SK-N-SH treated with all-trans-retinoic acid at 6 μM for 48 hours (cell line): Measurements from ENCODE around the gene MACROH2A2.

Experiments used
- ATAC-seq: fragments of 200-7000 bp; cut with Tn5 transposase; 3 replicates; pipeline ENCODE4 v1.9.1; 2020; ENCODE audit warnings: mild to moderate bottlenecking, moderate library complexity
- ARNTL ChIP-seq: fragments of 450-650 bp; formaldehyde crosslinking; IDR thresholded peaks from 2 replicates; pipeline ENCODE4 v1.5.0; 2020; ENCODE audit warnings: low read depth, mild to moderate bottlenecking, moderate library complexity, borderline replicate concordance
- BACH2 ChIP-seq: fragments of 250-450 bp; sonication (Bioruptor Pico); IDR thresholded peaks from 2 replicates; pipeline ENCODE4 v1.9.0; 2021; ENCODE audit warnings: mild to moderate bottlenecking, borderline replicate concordance
- CREB5 ChIP-seq: fragments of 250-450 bp; sonication (Bioruptor Pico); IDR thresholded peaks from 2 replicates; pipeline ENCODE4 v1.5.1; 2020; ENCODE audit warnings: low read depth, mild to moderate bottlenecking, moderate library complexity
- CSDC2 ChIP-seq: fragments of 250-450 bp; sonication (Bioruptor Pico); IDR thresholded peaks from 2 replicates; pipeline ENCODE4 v1.5.0; 2020; ENCODE audit warnings: mild to moderate bottlenecking, moderate library complexity
- CSRNP3 ChIP-seq: fragments of 250-450 bp; sonication (Bioruptor Pico); IDR thresholded peaks from 2 replicates; pipeline ENCODE4 v1.5.1; 2021; ENCODE audit warnings: mild to moderate bottlenecking, moderate library complexity
- ESRRG ChIP-seq: fragments of 250-450 bp; sonication (Bioruptor Pico); IDR thresholded peaks from 2 replicates; pipeline ENCODE4 v1.6.1; 2021; ENCODE audit warnings: mild to moderate bottlenecking
- GLIS3 ChIP-seq: fragments of 250-450 bp; sonication (Bioruptor Pico); IDR thresholded peaks from 2 replicates; pipeline ENCODE4 v1.5.0; 2020; ENCODE audit warnings: mild to moderate bottlenecking, moderate library complexity
- ISL1 ChIP-seq: fragments of 250-450 bp; sonication (Bioruptor Pico); IDR thresholded peaks from 2 replicates; pipeline ENCODE4 v2.1.2; 2022; ENCODE audit warnings: mild to moderate bottlenecking, moderate library complexity
- OSR1 ChIP-seq: fragments of 250-450 bp; sonication (Bioruptor Pico); IDR thresholded peaks from 2 replicates; pipeline ENCODE4 v1.8.0; 2022; ENCODE audit warnings: moderate library complexity, mild to moderate bottlenecking, inconsistent platforms
- PATZ1 ChIP-seq: fragments of 250-450 bp; sonication (Bioruptor Pico); IDR thresholded peaks from 2 replicates; pipeline ENCODE4 v1.8.0; 2020; ENCODE audit warnings: mild to moderate bottlenecking, moderate library complexity, borderline replicate concordance
- POU6F1 ChIP-seq: fragments of 250-450 bp; sonication (Bioruptor Pico); IDR thresholded peaks from 2 replicates; pipeline ENCODE4 v1.8.0; 2021; ENCODE audit warnings: low read depth, mild to moderate bottlenecking, moderate library complexity, borderline replicate concordance
- PPARA ChIP-seq: fragments of 250-450 bp; sonication (Bioruptor Pico); IDR thresholded peaks from 2 replicates; pipeline ENCODE4 v1.5.0; 2020; ENCODE audit warnings: mild to moderate bottlenecking, borderline replicate concordance
- RARB ChIP-seq: fragments of 250-450 bp; sonication (Bioruptor Pico); IDR thresholded peaks from 2 replicates; pipeline ENCODE4 v1.8.0; 2021; ENCODE audit warnings: mild to moderate bottlenecking, moderate library complexity
- SNAI2 ChIP-seq: fragments of 250-450 bp; sonication (Bioruptor Pico); IDR thresholded peaks from 2 replicates; pipeline ENCODE4 v1.5.0; 2020; ENCODE audit warnings: mild to moderate bottlenecking, moderate library complexity
- TCF4 ChIP-seq: fragments of 250-450 bp; sonication (Bioruptor Pico); IDR thresholded peaks from 2 replicates; pipeline ENCODE4 v1.8.0; 2021; ENCODE audit warnings: mild to moderate bottlenecking, moderate library complexity, borderline replicate concordance
- TOX ChIP-seq: fragments of 250-450 bp; sonication (Bioruptor Pico); IDR thresholded peaks from 2 replicates; pipeline ENCODE4 v1.8.0; 2021; ENCODE audit warnings: mild to moderate bottlenecking, moderate library complexity, borderline replicate concordance
- TSHZ2 ChIP-seq: fragments of 250-450 bp; sonication (Bioruptor Pico); IDR thresholded peaks from 2 replicates; pipeline ENCODE4 v1.5.0; 2020; ENCODE audit warnings: mild to moderate bottlenecking, moderate library complexity
- ZC3H10 ChIP-seq: fragments of 250-450 bp; sonication (Bioruptor Pico); IDR thresholded peaks from 2 replicates; pipeline ENCODE4 v1.5.1; 2021; ENCODE audit warnings: mild to moderate bottlenecking, moderate library complexity
- ZFP3 ChIP-seq: fragments of 250-450 bp; sonication (Bioruptor Pico); IDR thresholded peaks from 2 replicates; pipeline ENCODE4 v1.5.0; 2020; ENCODE audit warnings: mild to moderate bottlenecking, moderate library complexity
- ZFP30 ChIP-seq: fragments of 450-650 bp; formaldehyde crosslinking; IDR thresholded peaks from 2 replicates; pipeline ENCODE4 v1.5.0; 2022; ENCODE audit warnings: mild to moderate bottlenecking, moderate library complexity
- ZNF565 ChIP-seq: fragments of 450-650 bp; formaldehyde crosslinking; conservative IDR thresholded peaks from 2 replicates; pipeline ENCODE4 v1.5.0; 2020; ENCODE audit warnings: low read depth, mild to moderate bottlenecking, moderate library complexity
- ZNF70 ChIP-seq: fragments of 450-650 bp; formaldehyde crosslinking; IDR thresholded peaks from 2 replicates; pipeline ENCODE4 v1.5.0; 2020; ENCODE audit warnings: mild to moderate bottlenecking, moderate library complexity
- ZNF8 ChIP-seq: fragments of 450-650 bp; formaldehyde crosslinking; IDR thresholded peaks from 2 replicates; pipeline ENCODE4 v1.5.0; 2020; ENCODE audit warnings: mild to moderate bottlenecking, moderate library complexity

The MACROH2A2 gene

GRCh38 chr10:70074165-70074564 is 21.5 kb downstream of the MACROH2A2 start:
- TF ChIP-seq GLIS3 (CRISPR knock-in tag) (no peak), ARNTL (CRISPR knock-in tag) (no peak), ZNF8 (CRISPR knock-in tag) (no peak), ZFP30 (CRISPR knock-in tag) (no peak), OSR1 (CRISPR knock-in tag) (no peak)
- TF ChIP-seq, all 23 proteins: peak for 0
- no peak for ATAC-seq

- no peak for ATAC-seq
- TF ChIP-seq RARB (CRISPR knock-in tag), result no peak
- no peak for TF ChIP-seq OSR1 (CRISPR knock-in tag)
- TF ChIP-seq PPARA (CRISPR knock-in tag), result no peak
- TF ChIP-seq TOX (CRISPR knock-in tag), result no peak
- TF ChIP-seq ZNF8 (CRISPR knock-in tag), result no peak
- TF ChIP-seq ZFP3 (CRISPR knock-in tag), result no peak
- TF ChIP-seq SNAI2, result no peak
- no peak for TF ChIP-seq GLIS3 (CRISPR knock-in tag)
- no peak for TF ChIP-seq ISL1 (CRISPR knock-in tag)
- TF ChIP-seq BACH2 (CRISPR knock-in tag), result no peak
- TF ChIP-seq ESRRG, result no peak
- no peak for TF ChIP-seq ZFP30 (CRISPR knock-in tag)
- no peak for TF ChIP-seq ZNF565 (CRISPR knock-in tag)
These were observed 22.3 kb downstream of the MACROH2A2 start for GRCh38 chr10:70074971-70075370.

GRCh38 chr10:70078329-70078728 is 25.7 kb downstream of the MACROH2A2 start:
- no peak for ATAC-seq
- no peak for TF ChIP-seq ARNTL (CRISPR knock-in tag)
- TF ChIP-seq SNAI2, result no peak
- TF ChIP-seq ZNF8 (CRISPR knock-in tag), result no peak
- no peak for TF ChIP-seq CREB5 (CRISPR knock-in tag)
- TF ChIP-seq PPARA (CRISPR knock-in tag), result no peak
- TF ChIP-seq CSRNP3, result no peak
- no peak for TF ChIP-seq BACH2 (CRISPR knock-in tag)
- no peak for TF ChIP-seq GLIS3 (CRISPR knock-in tag)
- TF ChIP-seq ISL1 (CRISPR knock-in tag), result no peak
- TF ChIP-seq RARB (CRISPR knock-in tag), result no peak
- TF ChIP-seq PATZ1 (CRISPR knock-in tag), result no peak
- TF ChIP-seq ZC3H10, result no peak
- no peak for TF ChIP-seq OSR1 (CRISPR knock-in tag)
- TF ChIP-seq ZNF70 (CRISPR knock-in tag), result no peak
- TF ChIP-seq TSHZ2, result no peak
- no peak for TF ChIP-seq TOX (CRISPR knock-in tag)

- ATAC-seq, result no peak
- TF ChIP-seq PATZ1 (CRISPR knock-in tag) (no peak), CREB5 (CRISPR knock-in tag) (no peak), ZC3H10 (no peak), SNAI2 (no peak), CSDC2 (no peak), ESRRG (no peak), ZNF8 (CRISPR knock-in tag) (no peak), TCF4 (CRISPR knock-in tag) (no peak), TOX (CRISPR knock-in tag) (no peak), RARB (CRISPR knock-in tag) (no peak), POU6F1 (CRISPR knock-in tag) (no peak), OSR1 (CRISPR knock-in tag) (no peak), ZNF70 (CRISPR knock-in tag) (no peak), ARNTL (CRISPR knock-in tag) (no peak)
These were observed 26.3 kb downstream of the MACROH2A2 start for GRCh38 chr10:70078937-70079336.
